Activated CD4-positive, alpha-beta T cell treated with anti-CD3 and anti-CD28 coated beads, Interleukin-2, amount 50 U/mL, for 48 hours (primary cell): ENCODE data around the gene FHOD3.

Experiments used
- DNase-seq, 2 experiments: peaks; one replicate each; pipeline ENCODE4 v3.0.0-alpha.2; 2020

The FHOD3 gene

GRCh38 chr18:36567800-36568199 lies 270.3 kb downstream of the FHOD3 start:
- DNase-seq, result no peak

GRCh38 chr18:36568487-36568886 lies 271.0 kb downstream of the FHOD3 start:
- DNase-seq, result no peak

GRCh38 chr18:36572135-36572856 lies 274.8 kb downstream of the FHOD3 start:
- peak; percentile 14 to 26 for DNase-seq

- DNase-seq, result no peak
Measured at GRCh38 chr18:36576339-36576738, 278.8 kb downstream of the FHOD3 start.

GRCh38 chr18:36578871-36579710 lies 281.6 kb downstream of the FHOD3 start:
- no peak for DNase-seq

GRCh38 chr18:36580266-36580665 lies 282.8 kb downstream of the FHOD3 start:
- no peak for DNase-seq

GRCh38 chr18:36580874-36581750 lies 283.6 kb downstream of the FHOD3 start:
- DNase-seq, result no peak

GRCh38 chr18:36582988-36583745 lies 285.7 kb downstream of the FHOD3 start:
- DNase-seq, result no peak

- DNase-seq, result no peak
Measured at GRCh38 chr18:36589857-36590543, 292.5 kb downstream of the FHOD3 start.

GRCh38 chr18:36590621-36591580 lies 293.4 kb downstream of the FHOD3 start:
- DNase-seq, result no peak

GRCh38 chr18:36592282-36592681 lies 294.8 kb downstream of the FHOD3 start:
- no peak for DNase-seq

GRCh38 chr18:36593001-36593400 lies 295.5 kb downstream of the FHOD3 start:
- no peak for DNase-seq

- DNase-seq, result no peak
Measured at GRCh38 chr18:36593641-36594040, 296.1 kb downstream of the FHOD3 start.

- DNase-seq, result no peak
Measured at GRCh38 chr18:36594621-36595020, 297.1 kb downstream of the FHOD3 start.

GRCh38 chr18:36595046-36595817 lies 297.7 kb downstream of the FHOD3 start:
- no peak for DNase-seq

- DNase-seq, result no peak
Measured at GRCh38 chr18:36595818-36596215, 298.3 kb downstream of the FHOD3 start.

GRCh38 chr18:36597636-36598035 lies 300.1 kb downstream of the FHOD3 start:
- DNase-seq, result no peak

- no peak for DNase-seq
Measured at GRCh38 chr18:36600548-36600947, 303.0 kb downstream of the FHOD3 start.

GRCh38 chr18:36601316-36601715 lies 303.8 kb downstream of the FHOD3 start:
- DNase-seq, result no peak

- no peak for DNase-seq
Measured at GRCh38 chr18:36602071-36602470, 304.6 kb downstream of the FHOD3 start.
